Measurements from ENCODE around the gene KCTD11.

GRCh38 chr17:7354262-7354843, 2.4 kb downstream of the KCTD11 start:
- TF ChIP-seq CTCF (IDR thresholded peaks at IDR 0.05): no peak
- no peak for TF ChIP-seq POLR2A (IDR thresholded peaks at IDR 0.05)

Data from thyroid gland (tissue), 4 donors.